ENCODE results near the gene SPDYE16.
"Not testable (repeated sequence)": the region's sequence is repeated elsewhere in the genome, so short reads cannot be mapped to it uniquely, and the experiment has no call there.

DNA sequence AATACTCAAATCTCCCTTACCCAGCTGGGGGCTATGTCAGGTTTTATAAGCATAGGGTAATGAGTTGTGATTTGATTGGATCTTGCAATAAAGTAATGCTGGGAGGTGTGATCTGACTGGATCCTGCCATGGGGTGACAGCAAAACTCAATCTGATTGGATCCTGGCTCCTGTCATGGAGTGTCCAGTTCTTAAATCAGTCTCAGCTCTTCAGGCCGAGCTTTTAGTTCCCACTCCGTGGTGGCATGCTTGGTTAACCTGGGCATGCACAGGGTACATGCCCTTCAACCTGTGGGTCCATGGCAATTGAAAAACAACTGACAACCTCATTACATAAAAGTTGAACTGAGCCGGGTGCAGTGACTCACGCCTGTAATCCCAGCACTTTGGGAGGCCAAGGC lies 16.9 kb downstream of the SPDYE16 start:
- TF ChIP-seq TOX (CRISPR knock-in tag; IDR thresholded peaks at IDR 0.05; ENCODE audit: borderline replicate concordance); SNAI2 (CRISPR knock-in tag; IDR thresholded peaks at IDR 0.05); ESRRG (CRISPR knock-in tag; IDR thresholded peaks at IDR 0.05); ARNTL (CRISPR knock-in tag; IDR thresholded peaks at IDR 0.05; ENCODE audit: borderline replicate concordance, low read depth); ZFP3 (CRISPR knock-in tag; IDR thresholded peaks at IDR 0.05): not testable (repeated sequence)
- TF ChIP-seq, protein P1, sequence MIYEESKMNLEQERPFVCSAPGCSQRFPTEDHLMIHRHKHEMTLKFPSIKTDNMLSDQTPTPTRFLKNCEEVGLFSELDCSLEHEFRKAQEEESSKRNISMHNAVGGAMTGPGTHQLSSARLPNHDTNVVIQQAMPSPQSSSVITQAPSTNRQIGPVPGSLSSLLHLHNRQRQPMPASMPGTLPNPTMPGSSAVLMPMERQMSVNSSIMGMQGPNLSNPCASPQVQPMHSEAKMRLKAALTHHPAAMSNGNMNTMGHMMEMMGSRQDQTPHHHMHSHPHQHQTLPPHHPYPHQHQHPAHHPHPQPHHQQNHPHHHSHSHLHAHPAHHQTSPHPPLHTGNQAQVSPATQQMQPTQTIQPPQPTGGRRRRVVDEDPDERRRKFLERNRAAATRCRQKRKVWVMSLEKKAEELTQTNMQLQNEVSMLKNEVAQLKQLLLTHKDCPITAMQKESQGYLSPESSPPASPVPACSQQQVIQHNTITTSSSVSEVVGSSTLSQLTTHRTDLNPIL (CRISPR knock-in tag; IDR thresholded peaks at IDR 0.05; ENCODE audit: low read depth): not testable (repeated sequence)
- TF ChIP-seq, protein P2, sequence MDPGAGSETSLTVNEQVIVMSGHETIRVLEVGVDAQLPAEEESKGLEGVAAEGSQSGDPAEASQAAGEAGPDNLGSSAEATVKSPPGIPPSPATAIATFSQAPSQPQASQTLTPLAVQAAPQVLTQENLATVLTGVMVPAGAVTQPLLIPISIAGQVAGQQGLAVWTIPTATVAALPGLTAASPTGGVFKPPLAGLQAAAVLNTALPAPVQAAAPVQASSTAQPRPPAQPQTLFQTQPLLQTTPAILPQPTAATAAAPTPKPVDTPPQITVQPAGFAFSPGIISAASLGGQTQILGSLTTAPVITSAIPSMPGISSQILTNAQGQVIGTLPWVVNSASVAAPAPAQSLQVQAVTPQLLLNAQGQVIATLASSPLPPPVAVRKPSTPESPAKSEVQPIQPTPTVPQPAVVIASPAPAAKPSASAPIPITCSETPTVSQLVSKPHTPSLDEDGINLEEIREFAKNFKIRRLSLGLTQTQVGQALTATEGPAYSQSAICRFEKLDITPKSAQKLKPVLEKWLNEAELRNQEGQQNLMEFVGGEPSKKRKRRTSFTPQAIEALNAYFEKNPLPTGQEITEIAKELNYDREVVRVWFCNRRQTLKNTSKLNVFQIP (CRISPR knock-in tag; IDR thresholded peaks at IDR 0.05; ENCODE audit: borderline replicate concordance, low read depth): not testable (repeated sequence)
- TF ChIP-seq, protein P3, sequence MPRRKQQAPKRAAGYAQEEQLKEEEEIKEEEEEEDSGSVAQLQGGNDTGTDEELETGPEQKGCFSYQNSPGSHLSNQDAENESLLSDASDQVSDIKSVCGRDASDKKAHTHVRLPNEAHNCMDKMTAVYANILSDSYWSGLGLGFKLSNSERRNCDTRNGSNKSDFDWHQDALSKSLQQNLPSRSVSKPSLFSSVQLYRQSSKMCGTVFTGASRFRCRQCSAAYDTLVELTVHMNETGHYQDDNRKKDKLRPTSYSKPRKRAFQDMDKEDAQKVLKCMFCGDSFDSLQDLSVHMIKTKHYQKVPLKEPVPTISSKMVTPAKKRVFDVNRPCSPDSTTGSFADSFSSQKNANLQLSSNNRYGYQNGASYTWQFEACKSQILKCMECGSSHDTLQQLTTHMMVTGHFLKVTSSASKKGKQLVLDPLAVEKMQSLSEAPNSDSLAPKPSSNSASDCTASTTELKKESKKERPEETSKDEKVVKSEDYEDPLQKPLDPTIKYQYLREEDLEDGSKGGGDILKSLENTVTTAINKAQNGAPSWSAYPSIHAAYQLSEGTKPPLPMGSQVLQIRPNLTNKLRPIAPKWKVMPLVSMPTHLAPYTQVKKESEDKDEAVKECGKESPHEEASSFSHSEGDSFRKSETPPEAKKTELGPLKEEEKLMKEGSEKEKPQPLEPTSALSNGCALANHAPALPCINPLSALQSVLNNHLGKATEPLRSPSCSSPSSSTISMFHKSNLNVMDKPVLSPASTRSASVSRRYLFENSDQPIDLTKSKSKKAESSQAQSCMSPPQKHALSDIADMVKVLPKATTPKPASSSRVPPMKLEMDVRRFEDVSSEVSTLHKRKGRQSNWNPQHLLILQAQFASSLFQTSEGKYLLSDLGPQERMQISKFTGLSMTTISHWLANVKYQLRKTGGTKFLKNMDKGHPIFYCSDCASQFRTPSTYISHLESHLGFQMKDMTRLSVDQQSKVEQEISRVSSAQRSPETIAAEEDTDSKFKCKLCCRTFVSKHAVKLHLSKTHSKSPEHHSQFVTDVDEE (CRISPR knock-in tag; IDR thresholded peaks at IDR 0.05): not testable (repeated sequence)
- TF ChIP-seq, protein P4, sequence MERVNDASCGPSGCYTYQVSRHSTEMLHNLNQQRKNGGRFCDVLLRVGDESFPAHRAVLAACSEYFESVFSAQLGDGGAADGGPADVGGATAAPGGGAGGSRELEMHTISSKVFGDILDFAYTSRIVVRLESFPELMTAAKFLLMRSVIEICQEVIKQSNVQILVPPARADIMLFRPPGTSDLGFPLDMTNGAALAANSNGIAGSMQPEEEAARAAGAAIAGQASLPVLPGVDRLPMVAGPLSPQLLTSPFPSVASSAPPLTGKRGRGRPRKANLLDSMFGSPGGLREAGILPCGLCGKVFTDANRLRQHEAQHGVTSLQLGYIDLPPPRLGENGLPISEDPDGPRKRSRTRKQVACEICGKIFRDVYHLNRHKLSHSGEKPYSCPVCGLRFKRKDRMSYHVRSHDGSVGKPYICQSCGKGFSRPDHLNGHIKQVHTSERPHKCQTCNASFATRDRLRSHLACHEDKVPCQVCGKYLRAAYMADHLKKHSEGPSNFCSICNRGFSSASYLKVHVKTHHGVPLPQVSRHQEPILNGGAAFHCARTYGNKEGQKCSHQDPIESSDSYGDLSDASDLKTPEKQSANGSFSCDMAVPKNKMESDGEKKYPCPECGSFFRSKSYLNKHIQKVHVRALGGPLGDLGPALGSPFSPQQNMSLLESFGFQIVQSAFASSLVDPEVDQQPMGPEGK (CRISPR knock-in tag; IDR thresholded peaks at IDR 0.05; ENCODE audit: borderline replicate concordance): not testable (repeated sequence)

All from SK-N-SH treated with all-trans-retinoic acid at 6 μM for 48 hours (cell line).